Muscle layer of colon (tissue), 2 donors: Measurements from ENCODE around the gene IDH2.
"Not testable (repeated sequence)": the region's sequence is repeated elsewhere in the genome, so short reads cannot be mapped to it uniquely, and the experiment has no call there.

ENCODE experiments used
- H3K27ac ChIP-seq: one replicate; pipeline ENCODE4 v1.7.0; 2013; ENCODE audit warnings: low read depth, mild to moderate bottlenecking, low read length, moderate library complexity
- H3K27me3 ChIP-seq, 2 donors: one replicate each; pipeline ENCODE4 v1.7.0; 2013; ENCODE audit warnings: low read length in 2 of 2, mild to moderate bottlenecking in 2 of 2; ENCODE audit not compliant: insufficient read depth in 2 of 2, control insufficient read depth in 1 of 2
- H3K36me3 ChIP-seq: one replicate; pipeline ENCODE4 v1.7.0; 2013; ENCODE audit warnings: mild to moderate bottlenecking, low read length; ENCODE audit not compliant: insufficient read depth
- H3K4me1 ChIP-seq: one replicate; pipeline ENCODE4 v1.7.0; 2013; ENCODE audit warnings: mild to moderate bottlenecking, low read length; ENCODE audit not compliant: insufficient read depth
- H3K4me3 ChIP-seq, 2 donors: one replicate each; pipeline ENCODE4 v1.7.0; 2013; ENCODE audit warnings: low read length in 2 of 2, low read depth in 1 of 2, mild to moderate bottlenecking in 1 of 2, moderate library complexity in 1 of 2
- H3K9ac ChIP-seq: one replicate; pipeline ENCODE4 v1.7.0; 2013; ENCODE audit warnings: low read length
- H3K9me3 ChIP-seq: one replicate; pipeline ENCODE4 v1.7.0; 2013; ENCODE audit warnings: mild to moderate bottlenecking, low read length
- donor health status: abdominal sarcoma.
- donor health status: Adenocarcinoma of cecum.

The IDH2 gene

DNA sequence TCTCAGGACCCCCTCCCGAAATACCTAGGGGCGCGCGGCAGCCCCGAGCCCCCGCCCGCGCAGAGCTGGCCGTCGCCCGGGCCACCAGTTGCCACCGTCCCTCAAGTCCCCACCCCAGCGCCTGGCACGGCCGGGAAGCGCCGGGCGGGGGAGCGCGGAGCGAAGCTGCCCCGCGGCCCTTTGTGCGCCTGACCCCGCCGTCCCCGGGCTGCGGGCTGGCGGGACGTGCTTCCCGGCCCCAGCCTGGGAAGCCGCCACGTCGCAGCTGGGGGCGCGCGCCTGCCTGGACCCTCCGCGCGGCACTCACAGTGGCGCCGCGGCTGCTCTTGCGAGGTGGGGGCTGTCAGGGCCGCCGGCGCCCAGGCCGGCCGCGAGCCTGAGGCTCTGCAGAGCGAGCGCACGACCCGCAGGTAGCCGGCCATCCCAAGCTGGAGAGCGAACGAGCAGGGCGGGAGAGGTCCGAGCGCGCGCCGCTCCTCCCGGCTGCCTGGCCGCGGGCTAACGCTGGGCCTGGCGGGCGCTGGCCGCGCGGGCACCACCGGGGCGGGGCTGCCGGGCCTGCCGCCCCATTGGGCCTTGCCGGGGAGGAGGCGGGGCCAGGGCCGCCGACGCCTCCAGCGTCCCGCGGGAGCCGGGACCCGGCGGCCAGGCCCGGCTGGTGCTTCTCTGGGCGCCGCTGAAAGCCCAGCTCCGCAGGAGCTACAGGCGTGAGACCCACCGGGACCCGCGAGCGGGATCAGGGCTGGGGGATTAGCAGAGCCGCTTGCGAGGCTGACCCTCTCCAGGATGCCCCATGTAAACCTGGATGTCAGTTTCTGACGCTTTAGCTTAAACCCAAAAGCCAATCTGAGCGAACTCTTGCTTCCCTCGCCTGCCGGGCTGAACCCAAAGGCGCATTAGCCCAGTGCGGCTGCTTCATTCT lies at the start of gene IDH2:
Gene IDH2, minus strand, starts transcription at position 500 of the 922 bp plus-strand sequence. Its CDS starts 78 bp downstream, at position 422.
- H3K4me1 ChIP-seq, result peaks cover 72% of the 10 kb centered on the region

DNA sequence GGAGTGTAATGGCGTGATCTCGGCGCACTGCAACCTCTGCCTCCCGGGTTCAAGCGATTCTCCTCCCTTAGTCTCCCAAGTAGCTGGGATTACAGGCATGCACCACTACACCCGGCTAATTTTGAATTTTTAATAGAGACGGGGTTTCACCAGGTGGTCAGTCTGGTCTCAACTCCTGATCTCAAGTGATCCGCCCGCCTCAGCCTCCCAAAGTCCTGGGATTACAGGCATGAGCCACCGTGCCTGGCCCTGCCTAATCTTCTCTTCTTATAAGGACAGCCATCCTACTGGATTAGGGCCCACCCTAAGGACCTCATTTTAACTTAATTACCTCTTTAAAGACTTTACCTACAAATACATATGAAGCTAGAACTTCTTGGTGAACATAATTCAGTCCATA lies 48.3 kb upstream of the IDH2 start:
- H3K4me3 ChIP-seq, H3K27ac ChIP-seq, H3K9me3 ChIP-seq, H3K27me3 ChIP-seq, H3K9ac ChIP-seq, H3K36me3 ChIP-seq: not testable (repeated sequence)
- peaks cover 33% of the 10 kb centered on the region for H3K4me1 ChIP-seq

More for the DNA sequence above, at the start of gene IDH2:
- Histone ChIP-seq H3K4me3 (peak within 1 kb of the TSS; percentile 54 to 96), H3K27ac (peak within 1 kb of the TSS; percentile 94), H3K27me3 (no peaks in the 10 kb centered on the region), H3K36me3 (no peaks in the 10 kb centered on the region), H3K9ac (peak within 1 kb of the TSS; percentile 77), H3K9me3 (no peaks in the 10 kb centered on the region)

DNA sequence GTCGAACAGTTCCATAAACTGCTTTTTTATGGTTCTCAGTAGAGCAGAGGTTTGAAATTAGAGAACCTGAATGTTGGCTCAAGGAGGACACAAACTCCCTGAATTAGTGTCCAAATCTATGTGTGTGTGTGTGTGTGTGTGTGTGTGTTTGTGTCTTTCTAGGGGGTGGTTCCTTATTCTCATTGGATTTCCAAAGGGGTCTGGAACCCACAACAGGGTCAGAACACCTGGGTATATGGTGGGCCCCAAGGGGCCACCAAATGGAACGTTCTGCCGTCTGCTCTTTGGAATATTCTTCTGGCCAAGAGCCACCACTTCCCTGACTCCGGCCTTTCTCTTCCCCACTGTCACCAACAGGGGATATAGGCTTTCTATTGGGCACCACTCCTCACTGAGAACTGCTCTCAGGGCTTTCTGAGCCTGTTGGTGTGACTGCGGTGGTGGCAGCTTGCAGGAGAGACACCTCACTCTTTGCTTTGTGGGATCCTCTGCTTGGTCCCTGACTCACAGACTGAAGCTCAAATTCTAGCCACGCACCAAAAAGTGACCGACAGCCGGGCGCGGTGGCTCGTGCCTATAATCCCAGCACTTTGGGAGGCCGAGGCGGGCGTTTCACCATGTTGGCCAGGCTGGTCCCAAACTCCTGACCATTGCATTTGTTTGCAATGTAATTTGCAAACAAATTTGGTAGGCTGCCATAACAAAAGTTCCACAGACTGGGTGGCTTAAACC lies 47.5 kb upstream of the IDH2 start:
- Histone ChIP-seq H3K27ac (peak overlapping the region; percentile 41), H3K9ac (no peak overlapping the region), H3K27me3 (no peaks in the 10 kb centered on the region), H3K4me3 (no peak overlapping the region), H3K36me3 (no peaks in the 10 kb centered on the region), H3K4me1 (peaks cover 25% of the 10 kb centered on the region), H3K9me3 (no peaks in the 10 kb centered on the region)

DNA sequence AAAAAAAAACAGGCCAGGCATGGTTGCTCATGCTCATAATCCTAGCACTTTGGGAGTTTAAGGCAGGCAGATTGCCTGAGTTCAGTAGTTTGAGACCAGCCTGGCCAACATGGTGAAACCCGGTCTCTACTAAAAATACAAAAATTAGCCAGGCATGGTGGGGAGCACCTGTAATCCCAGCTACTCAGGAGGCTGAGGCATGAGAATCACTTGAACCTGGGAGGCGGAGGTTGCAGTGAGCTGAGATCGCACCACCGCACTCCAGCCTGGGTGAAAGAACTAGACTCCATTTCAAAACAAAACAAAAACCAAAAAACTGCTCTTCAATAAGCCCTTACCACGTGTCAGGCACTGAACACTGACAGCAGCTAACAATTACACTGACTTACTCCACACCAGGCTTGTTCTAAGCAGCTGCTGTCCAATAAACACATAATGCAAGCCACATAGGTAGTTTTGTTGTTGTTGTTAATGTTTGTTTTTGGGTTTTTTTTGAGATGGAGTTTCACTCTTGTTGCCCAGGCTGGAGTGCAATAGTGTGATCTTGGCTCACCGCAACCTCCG lies 44.0 kb upstream of the IDH2 start:
- H3K9me3 ChIP-seq, H3K9ac ChIP-seq, H3K4me3 ChIP-seq, H3K27ac ChIP-seq, H3K36me3 ChIP-seq, H3K27me3 ChIP-seq: not testable (repeated sequence)
- peaks cover 17% of the 10 kb centered on the region for H3K4me1 ChIP-seq

DNA sequence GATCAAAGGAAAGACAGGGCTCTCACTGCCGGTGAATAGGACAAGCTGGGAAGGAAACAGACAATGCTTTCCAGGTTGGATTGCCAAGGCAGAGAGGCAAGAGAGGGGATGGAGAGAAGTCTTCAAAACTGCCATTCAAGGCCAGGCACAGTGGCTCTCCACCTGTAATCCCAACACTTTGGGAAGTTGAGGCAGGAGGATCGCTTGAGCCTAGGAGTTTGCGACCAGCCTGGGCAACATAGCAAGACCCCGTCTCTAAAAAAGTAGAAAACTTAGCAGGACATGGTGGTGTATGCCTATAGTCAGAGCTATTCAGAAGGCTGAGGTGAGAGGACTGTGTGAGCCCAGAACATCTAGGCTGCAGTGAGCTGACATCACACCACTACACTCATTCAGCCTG lies 43.5 kb upstream of the IDH2 start:
- H3K27ac ChIP-seq, result no peak overlapping the region
- no peaks in the 10 kb centered on the region for H3K36me3 ChIP-seq
- peaks cover 17% of the 10 kb centered on the region for H3K4me1 ChIP-seq
- H3K9me3 ChIP-seq, result no peaks in the 10 kb centered on the region
- H3K4me3 ChIP-seq, result no peak overlapping the region
- no peaks in the 10 kb centered on the region for H3K27me3 ChIP-seq
- H3K9ac ChIP-seq, result no peak overlapping the region

DNA sequence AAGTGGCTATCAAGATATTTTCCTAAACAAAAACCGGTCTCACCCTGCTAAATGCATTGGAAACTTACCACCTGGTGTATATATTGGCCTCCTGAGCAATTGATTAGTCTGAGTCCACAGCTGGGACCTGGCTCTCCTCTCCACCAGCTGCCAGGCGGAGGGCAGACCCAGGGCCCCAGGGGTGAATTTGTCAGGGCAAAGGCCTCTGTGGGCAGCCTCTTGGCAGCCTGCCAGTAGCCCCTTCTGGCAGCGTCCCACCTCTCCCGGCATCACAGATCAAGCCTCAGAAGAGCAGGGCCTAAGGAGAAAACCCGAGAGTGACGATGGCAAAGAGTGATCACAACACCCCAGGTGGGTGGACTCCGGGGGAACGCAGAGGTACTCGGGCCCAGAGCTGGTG lies 43.0 kb upstream of the IDH2 start:
- Histone ChIP-seq H3K4me3 (no peak overlapping the region), H3K9ac (no peak overlapping the region), H3K27ac (no peak overlapping the region), H3K9me3 (no peaks in the 10 kb centered on the region), H3K36me3 (no peaks in the 10 kb centered on the region), H3K27me3 (no peaks in the 10 kb centered on the region), H3K4me1 (peaks cover 17% of the 10 kb centered on the region)

DNA sequence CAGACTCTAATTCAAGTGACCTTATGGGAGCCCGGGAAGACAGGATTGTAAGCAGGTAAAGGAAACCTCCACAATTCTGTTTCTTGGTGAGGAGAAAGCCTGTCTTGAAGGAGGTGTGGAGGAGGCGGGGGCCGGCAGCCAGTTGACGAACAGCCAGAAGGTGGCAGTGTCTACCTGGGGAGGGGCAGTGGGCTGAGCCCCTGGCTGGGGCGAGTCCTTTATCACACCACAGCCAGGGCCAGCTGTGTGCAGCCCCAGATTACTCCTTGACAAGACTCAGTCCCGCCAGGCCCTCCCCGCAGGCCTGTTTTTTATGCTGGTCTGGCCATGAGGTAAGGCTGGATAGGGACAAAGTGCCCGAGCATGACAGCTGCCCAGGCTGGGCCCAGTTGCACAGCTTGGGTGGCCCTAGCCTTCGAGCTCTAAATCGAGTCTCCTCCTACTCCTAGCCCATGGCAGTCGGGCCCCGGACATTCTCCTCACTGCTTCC lies 40.9 kb upstream of the IDH2 start:
- Histone ChIP-seq H3K4me1 (peaks cover 14% of the 10 kb centered on the region), H3K27me3 (no peaks in the 10 kb centered on the region), H3K36me3 (no peaks in the 10 kb centered on the region), H3K9me3 (no peaks in the 10 kb centered on the region), H3K9ac (no peak overlapping the region), H3K4me3 (no peak overlapping the region), H3K27ac (peak overlapping the region; percentile 44)

DNA sequence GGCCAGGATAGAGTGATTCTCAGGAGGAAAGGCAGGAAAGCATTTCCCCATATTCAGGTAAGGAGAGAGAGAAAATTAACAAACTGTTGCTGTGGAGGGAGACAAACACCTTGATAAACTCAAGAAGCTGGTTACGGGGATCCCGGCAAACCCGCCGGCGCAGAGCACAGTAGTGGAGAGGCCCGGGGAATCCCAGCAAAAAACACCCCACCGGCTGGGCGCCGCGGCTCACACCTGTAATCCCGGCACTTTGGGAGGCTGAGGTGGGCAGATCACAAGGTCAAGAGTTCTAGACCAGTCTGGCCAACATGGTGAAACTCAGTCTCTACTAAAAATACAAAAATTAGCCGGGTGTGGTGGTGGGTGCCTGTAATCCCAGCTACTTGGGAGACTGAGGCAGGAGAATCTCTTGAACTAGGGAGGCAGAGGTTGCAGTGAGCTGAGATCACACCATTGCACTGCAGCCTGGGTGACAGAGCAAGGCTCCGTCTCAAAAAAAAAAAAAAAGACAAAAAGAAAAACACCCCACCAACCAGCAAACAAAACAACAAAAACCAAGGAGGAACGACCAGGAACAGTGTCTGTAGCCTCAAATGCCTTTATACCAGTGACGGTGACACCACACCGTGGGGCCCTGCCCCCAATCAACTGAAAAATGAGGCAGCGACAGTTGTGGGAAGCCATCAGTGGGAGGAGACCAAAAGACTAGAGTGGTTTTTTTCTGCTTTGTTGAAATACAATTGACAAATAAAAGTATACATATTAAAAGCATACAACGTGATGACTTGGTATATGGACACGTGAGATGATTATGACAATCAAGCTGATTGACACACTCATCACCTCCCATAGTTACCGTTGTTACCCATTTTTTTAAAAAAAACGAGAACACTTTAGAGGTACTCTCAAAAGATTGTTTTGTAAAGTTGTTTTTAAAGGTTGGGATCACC lies 40.2 kb upstream of the IDH2 start:
- Histone ChIP-seq H3K9ac (no peak overlapping the region), H3K27ac (no peak overlapping the region), H3K4me1 (peaks cover 15% of the 10 kb centered on the region), H3K9me3 (no peaks in the 10 kb centered on the region), H3K4me3 (no peak overlapping the region), H3K36me3 (no peaks in the 10 kb centered on the region), H3K27me3 (no peaks in the 10 kb centered on the region)

DNA sequence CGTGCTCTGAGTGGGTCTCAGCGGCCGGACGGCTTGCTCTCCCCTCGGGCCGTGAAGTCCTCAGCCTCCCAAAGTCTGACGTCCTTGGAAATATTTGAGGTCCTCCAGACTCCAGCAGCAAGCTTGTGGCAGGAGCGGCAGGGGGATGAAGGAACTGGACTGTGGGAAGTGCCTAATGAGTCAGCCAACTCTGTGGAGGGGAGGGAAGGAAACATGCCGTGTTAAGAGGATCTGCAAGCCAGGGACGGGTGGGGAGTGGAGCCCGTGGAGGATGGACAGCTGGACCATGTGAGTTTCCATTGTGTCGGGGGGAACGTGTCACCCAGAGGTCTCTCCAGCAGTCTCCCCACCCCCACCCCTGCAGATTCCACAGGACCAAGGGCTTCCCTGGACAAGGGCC lies 39.4 kb upstream of the IDH2 start:
- Histone ChIP-seq H3K36me3 (no peaks in the 10 kb centered on the region), H3K9me3 (no peaks in the 10 kb centered on the region), H3K4me1 (peaks cover 15% of the 10 kb centered on the region), H3K27ac (no peak overlapping the region), H3K9ac (no peak overlapping the region), H3K27me3 (no peaks in the 10 kb centered on the region), H3K4me3 (no peak overlapping the region)

DNA sequence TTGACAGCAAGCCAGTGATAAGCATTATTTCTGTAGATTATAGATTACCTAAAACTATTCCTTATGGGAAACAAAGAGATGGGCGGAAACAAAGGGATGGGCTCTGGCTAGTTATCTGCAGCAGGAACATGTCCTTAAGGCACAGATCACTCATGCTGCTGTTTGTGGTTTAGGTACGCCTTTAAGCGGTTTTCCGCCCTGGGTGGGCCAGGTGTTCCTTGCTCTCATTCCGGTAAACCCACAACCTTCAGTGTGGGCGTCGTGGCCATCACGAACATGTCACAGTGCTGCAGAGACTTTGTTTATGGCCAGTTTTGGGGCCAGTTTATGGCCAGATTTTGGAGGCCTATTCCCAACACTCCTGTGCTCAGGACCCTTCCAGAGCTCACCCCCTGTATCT lies 37.3 kb upstream of the IDH2 start:
- not testable (repeated sequence) for H3K9ac ChIP-seq, H3K4me3 ChIP-seq, H3K9me3 ChIP-seq, H3K27me3 ChIP-seq, H3K36me3 ChIP-seq, H3K27ac ChIP-seq
- peaks cover 15% of the 10 kb centered on the region for H3K4me1 ChIP-seq
